ENCODE data around the gene PGM1.
A peak's percentile ranks its signal among the peaks of the same experiment; 100 is the strongest.

The PGM1 gene

GRCh38 chr1:63635681-63636080 is 42.5 kb downstream of the PGM1 start:
- no peak for DNase-seq

- no peak for DNase-seq
Measured at GRCh38 chr1:63636192-63637105, 43.2 kb downstream of the PGM1 start.

- DNase-seq: no peak
Measured at GRCh38 chr1:63638471-63638870, 45.3 kb downstream of the PGM1 start.

GRCh38 chr1:63638875-63639274 is 45.7 kb downstream of the PGM1 start:
- no peak for DNase-seq

GRCh38 chr1:63640633-63641567 is 47.7 kb downstream of the PGM1 start:
- no peak for DNase-seq

DNA sequence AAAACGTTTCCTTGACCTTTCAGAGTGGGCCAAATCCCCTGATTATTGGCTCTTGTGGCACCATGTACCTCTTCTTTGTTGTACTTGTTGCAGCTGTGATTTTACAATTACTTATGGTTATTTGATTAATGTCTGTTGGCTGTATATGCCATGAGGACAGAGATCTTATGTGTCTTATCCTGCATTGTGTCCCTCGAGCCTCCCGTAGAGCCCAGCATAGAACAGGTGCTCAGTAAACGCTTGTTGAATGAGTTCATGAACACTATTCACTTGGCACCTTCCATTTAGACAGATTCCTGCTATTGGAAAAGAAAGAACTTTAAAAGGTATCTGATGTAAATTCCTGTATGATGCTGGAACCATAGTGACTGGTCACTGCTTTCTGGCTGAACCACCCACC is 48.4 kb downstream of the PGM1 start:
- DNase-seq: no peak

DNA sequence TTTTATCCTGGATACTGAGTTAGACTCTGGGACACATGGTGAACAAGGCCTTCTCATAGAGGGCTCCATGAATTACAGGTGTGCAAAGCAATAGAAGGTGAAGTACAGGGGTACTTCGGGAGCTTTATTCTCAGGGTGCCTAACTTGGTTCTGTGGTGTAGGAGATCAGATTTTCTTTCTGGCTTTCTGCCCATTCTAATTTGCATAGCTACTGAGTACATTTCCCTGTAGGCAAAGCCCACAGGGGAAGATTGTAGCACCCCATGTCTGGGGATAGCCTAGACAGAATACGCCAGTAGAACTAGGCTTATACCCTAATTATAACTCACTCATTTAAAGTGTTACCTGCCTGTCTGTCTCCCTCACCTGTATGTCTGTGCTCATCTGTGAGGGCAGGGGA is 49.7 kb downstream of the PGM1 start:
- peak; percentile 39 for DNase-seq

DNA sequence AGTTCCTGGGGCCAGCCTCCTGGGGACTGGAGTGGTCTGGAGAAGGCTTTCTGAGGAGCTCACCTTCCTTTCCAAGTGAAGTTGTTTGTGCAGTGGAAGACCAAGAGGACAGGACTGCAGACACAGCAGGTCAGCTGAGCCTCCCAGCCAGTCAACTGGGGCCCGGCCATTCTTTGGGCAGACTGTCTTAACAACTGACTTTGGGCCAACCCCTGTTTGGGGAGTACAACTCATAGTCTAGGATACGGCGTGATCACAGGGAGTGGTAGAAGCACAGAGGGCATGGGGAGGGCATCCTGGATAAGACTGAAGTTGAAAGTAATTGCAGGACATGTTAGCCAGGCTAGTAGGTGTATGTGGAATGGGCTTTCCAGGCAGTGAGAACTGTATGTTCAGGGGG is 50.3 kb downstream of the PGM1 start:
- DNase-seq: no peak

- DNase-seq: peak; percentile 76
Measured at GRCh38 chr1:63643926-63644325, 50.7 kb downstream of the PGM1 start.

- no peak for DNase-seq
Measured at GRCh38 chr1:63645317-63645716, 52.1 kb downstream of the PGM1 start.

- no peak for DNase-seq
Measured at GRCh38 chr1:63648689-63649088, 55.5 kb downstream of the PGM1 start.

DNA sequence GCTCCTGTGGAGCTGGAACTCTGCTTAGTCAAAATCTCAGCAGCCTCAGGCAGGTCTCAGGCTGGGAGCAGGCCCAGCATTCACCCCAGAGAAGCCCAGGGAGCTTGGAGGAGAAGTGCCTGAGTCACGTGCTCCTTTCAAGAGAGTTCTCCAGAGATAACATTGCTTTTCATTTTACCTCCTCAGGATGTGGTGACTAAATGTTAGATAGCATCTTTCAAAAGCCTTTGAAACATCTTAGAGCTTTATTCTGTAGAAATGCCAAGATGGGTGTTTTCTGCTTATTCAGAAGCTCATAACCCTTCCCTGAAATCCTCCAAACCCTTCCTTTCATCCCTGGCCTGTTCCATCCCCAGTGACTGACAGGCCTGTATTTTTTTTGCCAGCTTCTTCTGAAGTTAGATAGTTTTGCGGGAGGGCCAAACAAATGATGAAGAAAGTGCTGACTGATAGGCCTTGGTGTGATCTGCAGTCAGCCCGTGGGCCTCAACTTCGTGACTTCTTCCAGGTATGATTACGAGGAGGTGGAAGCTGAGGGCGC is 58.0 kb downstream of the PGM1 start:
- no peak for DNase-seq

GRCh38 chr1:63653976-63654375 is 60.8 kb downstream of the PGM1 start:
- no peak for DNase-seq

- DNase-seq: no peak
Measured at GRCh38 chr1:63659448-63659847, 66.2 kb downstream of the PGM1 start.

GRCh38 chr1:63662056-63662836 is 69.0 kb downstream of the PGM1 start:
- no peak for DNase-seq

DNA sequence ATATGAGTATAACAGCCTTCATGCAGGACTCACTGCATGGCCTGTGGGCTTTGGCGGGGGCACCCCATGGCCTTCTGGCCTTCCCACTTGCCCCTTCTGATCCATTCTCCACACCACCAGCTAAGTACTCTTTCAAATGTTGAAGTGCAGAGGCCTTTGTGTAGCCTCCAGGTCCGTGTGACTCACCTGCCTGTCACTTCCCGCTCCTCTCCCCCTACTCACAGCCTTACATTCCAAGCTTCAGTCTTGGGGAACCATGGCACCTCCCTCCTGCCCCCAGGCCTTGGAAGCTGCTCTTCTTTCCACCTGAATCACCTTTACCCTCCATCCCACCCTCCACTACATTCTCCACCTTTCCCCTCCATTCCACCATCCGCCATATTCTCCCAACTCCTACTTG is 69.6 kb downstream of the PGM1 start:
- DNase-seq: no peak

DNA sequence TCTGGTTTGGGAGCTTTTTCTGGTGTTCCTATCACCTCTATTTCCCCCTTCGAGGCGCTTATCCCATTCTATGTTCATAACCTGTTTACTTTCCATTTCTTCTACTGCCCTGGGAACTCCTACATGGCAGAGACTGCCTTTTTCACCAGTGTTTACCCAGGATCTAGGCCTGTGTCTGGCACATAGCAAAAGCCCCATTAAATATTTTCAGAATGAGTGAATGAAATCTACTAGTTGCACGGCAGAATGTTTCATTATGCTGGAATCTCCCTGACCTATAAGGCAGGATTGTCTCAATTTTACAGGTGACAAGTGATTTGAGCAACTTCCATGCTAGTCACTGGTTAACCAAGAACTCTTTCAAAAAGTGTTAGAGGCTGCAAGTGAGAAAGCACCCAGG is 70.1 kb downstream of the PGM1 start:
- no peak for DNase-seq

- no peak for DNase-seq
Measured at GRCh38 chr1:63663873-63664272, 70.7 kb downstream of the PGM1 start.

- DNase-seq: no peak
Measured at GRCh38 chr1:63664742-63665141, 71.5 kb downstream of the PGM1 start.

DNA sequence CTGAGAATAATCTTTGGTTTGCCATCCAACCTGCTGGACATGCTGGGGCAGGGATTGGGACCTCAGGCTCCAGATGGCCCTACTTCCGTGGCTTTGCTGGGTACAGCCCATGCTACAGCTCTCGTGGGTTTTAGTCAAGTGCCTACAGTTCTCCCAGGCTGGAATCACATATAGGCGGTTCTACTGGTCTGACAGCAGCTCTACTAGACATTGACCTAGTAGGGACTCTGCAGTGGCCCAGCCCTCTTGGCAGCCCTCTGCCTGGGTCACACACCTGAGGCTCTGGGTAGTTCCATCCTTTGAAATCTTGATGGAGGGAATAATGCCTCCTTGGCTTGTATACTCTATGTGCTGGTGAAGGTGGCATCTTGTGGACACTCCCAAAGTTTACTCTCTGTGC is 72.2 kb downstream of the PGM1 start:
- DNase-seq: no peak

- no peak for DNase-seq
Measured at GRCh38 chr1:63665824-63666223, 72.6 kb downstream of the PGM1 start.

DNA sequence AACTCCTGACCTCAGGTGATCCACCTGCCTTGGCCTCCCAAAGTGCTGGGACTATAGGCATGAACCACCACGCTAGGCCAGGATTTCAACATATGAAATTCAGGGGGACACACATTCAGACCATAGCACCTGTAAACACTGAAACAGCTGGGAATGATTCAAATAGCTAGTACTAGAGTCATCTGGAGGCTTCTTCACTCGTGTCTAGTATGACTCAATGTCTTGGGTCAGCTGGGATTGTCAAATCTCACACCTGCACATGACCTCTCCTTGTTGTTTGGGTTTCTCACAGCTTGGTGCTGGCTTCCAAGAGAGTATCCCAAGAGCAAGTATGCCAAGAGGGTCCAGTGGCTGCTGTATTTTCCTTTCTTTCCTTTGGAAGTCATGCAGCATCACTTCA is 75.1 kb downstream of the PGM1 start:
- DNase-seq: no peak
